ENCODE results near the gene PLCH2.

Gene PLCH2

DNA sequence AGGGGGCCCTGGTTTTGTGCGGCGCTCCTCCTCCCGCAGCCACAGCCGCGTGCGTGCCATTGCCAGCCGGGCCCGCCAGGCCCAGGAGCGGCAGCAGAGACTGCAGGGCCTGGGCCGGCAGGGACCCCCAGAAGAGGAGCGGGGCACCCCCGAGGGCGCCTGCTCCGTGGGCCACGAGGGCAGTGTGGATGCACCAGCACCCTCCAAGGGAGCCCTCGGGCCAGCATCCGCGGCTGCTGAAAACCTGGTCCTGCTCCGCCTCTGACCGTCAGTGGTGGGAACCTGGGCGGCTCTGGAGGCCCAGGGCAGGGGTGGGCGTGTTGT is 28.8 kb downstream of the PLCH2 start:
- no peaks in the 10 kb centered on the region for H3K9me2 ChIP-seq (replicated peaks; ENCODE audit: low read depth, low read length)
- TF ChIP-seq, protein P1, sequence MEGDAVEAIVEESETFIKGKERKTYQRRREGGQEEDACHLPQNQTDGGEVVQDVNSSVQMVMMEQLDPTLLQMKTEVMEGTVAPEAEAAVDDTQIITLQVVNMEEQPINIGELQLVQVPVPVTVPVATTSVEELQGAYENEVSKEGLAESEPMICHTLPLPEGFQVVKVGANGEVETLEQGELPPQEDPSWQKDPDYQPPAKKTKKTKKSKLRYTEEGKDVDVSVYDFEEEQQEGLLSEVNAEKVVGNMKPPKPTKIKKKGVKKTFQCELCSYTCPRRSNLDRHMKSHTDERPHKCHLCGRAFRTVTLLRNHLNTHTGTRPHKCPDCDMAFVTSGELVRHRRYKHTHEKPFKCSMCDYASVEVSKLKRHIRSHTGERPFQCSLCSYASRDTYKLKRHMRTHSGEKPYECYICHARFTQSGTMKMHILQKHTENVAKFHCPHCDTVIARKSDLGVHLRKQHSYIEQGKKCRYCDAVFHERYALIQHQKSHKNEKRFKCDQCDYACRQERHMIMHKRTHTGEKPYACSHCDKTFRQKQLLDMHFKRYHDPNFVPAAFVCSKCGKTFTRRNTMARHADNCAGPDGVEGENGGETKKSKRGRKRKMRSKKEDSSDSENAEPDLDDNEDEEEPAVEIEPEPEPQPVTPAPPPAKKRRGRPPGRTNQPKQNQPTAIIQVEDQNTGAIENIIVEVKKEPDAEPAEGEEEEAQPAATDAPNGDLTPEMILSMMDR (conservative IDR thresholded peaks at IDR 0.05; ENCODE audit: low read length) = no peak
- TF ChIP-seq EZH2phosphoT487 (IDR thresholded peaks at IDR 0.05; ENCODE audit: borderline replicate concordance) = no peak
- H3K4me1 ChIP-seq (ENCODE audit: insufficient read depth, low read length, poor library complexity, severe bottlenecking) = peaks cover 13% of the 10 kb centered on the region

DNA sequence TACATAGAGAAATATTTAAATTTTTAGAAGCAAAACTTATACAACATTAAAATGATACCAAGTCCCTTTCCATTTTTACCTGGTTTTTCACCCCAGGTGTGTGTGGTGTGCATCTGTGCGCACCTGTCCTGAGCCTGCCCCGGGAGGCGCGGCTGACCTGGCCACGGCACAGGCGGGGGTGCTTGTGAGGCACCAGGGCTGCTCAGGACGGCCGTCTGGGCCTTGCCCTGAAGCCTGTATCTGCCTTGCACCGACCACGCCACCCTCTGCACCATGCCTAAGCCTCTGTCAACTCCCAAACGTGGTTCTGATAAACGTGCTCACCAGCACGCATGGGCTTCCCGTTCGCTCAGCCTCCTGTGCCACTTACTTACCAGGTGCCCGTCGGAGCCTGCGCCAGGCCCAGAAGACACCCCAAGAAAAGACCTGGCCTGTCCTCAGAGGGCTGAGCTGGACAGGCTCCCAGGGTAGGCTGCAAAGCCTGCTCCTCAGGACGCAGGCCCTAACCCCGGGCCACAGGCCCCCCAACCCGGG is 29.4 kb downstream of the PLCH2 start:
- TF ChIP-seq, protein P1 (conservative IDR thresholded peaks at IDR 0.05; ENCODE audit: low read length) = no peak
- TF ChIP-seq EZH2phosphoT487 (IDR thresholded peaks at IDR 0.05; ENCODE audit: borderline replicate concordance) = no peak
- Histone ChIP-seq H3K9me3 (ENCODE audit: insufficient read depth, low read depth, low read length) (no peaks in the 10 kb centered on the region), H3K27me3 (ENCODE audit: insufficient read depth, low read length, poor library complexity, severe bottlenecking) (no peaks in the 10 kb centered on the region), H3K4me3 (ENCODE audit: low read length, poor library complexity, severe bottlenecking) (no peak overlapping the region), H3K4me2 (ENCODE audit: low read depth, low read length, poor library complexity, severe bottlenecking) (no peak overlapping the region), H3K9ac (ENCODE audit: low read depth, low read length, poor library complexity, severe bottlenecking) (no peak overlapping the region), H3K36me3 (ENCODE audit: insufficient read depth, low read length) (peaks cover 15% of the 10 kb centered on the region; the same call in 1 of the 2 replicates), H3K4me1 (ENCODE audit: insufficient read depth, low read length, poor library complexity, severe bottlenecking) (peaks cover 7% of the 10 kb centered on the region), H3K9me2 (replicated peaks; ENCODE audit: low read depth, low read length) (no peaks in the 10 kb centered on the region), H3F3A (ENCODE audit: low read depth) (no peaks in the 10 kb centered on the region), H2AFZ (ENCODE audit: low read length) (no peak overlapping the region), H4K20me1 (ENCODE audit: insufficient read depth, low read length, poor library complexity, severe bottlenecking) (no peaks in the 10 kb centered on the region), H3K79me2 (ENCODE audit: insufficient read depth, low read length) (no peaks in the 10 kb centered on the region)

More for the DNA sequence above, 28.8 kb downstream of the PLCH2 start:
- Histone ChIP-seq H3K9me3 (ENCODE audit: insufficient read depth, low read depth, low read length) (no peaks in the 10 kb centered on the region), H3K4me3 (ENCODE audit: low read length, poor library complexity, severe bottlenecking) (no peak overlapping the region), H3K4me2 (ENCODE audit: low read depth, low read length, poor library complexity, severe bottlenecking) (no peak overlapping the region), H3K79me2 (ENCODE audit: insufficient read depth, low read length) (no peaks in the 10 kb centered on the region), H4K20me1 (ENCODE audit: insufficient read depth, low read length, poor library complexity, severe bottlenecking) (no peaks in the 10 kb centered on the region), H3K27me3 (ENCODE audit: insufficient read depth, low read length, poor library complexity, severe bottlenecking) (no peaks in the 10 kb centered on the region), H2AFZ (ENCODE audit: low read length) (no peak overlapping the region), H3K36me3 (ENCODE audit: insufficient read depth, low read length) (peaks cover 10% of the 10 kb centered on the region; the same call in 1 of the 2 replicates), H3K9ac (ENCODE audit: low read depth, low read length, poor library complexity, severe bottlenecking) (no peak overlapping the region), H3F3A (ENCODE audit: low read depth) (no peaks in the 10 kb centered on the region)

DNA sequence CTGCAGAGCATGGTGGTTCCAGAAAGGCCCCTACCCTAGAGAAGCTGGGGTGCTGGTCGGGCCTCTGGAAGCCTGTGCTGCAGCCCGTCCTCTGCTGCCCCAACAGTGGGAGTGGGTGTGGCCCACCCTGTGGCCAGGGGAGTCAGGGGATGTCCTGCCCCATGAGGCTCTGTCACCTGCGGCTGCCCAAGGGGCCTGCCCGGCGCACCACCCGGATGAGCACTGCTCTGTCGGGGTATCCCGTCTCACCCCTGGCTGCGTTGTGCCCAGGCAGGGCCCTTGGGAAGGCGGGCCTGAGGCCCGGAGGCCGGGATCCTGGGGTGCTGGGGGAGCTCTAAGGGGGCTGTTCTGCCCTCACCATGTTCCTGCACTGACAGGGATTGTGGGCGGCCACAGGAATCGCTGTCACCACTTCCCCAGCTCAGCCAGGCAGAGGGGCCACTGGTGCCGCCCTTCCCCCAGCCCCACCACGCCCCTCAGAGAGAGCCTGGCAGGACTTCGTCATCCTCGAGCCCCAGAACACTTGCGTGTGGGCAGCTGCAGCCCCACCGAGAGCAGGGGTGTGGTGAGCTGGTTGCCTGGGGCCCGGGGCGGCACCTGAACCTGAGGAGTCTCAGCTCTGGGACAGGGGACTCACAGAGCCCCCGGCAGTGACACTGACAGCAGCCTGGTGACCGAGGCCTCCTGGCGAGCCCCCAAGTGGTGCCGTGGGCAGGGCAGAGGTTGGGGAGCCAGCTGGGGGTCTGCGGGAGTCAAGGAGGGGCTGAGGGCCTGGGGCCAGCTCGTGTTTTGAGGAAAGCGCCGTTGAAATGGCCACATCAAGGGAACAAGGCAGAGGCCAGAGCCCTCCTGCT is 30.1 kb downstream of the PLCH2 start:
- Histone ChIP-seq H3K4me3 (ENCODE audit: low read length, poor library complexity, severe bottlenecking) (no peak overlapping the region), H3K9me2 (replicated peaks; ENCODE audit: low read depth, low read length) (no peaks in the 10 kb centered on the region), H2AFZ (ENCODE audit: low read length) (no peak overlapping the region), H3K36me3 (ENCODE audit: insufficient read depth, low read length) (peaks cover 22% of the 10 kb centered on the region; the same call in 1 of the 2 replicates), H3K79me2 (ENCODE audit: insufficient read depth, low read length) (no peaks in the 10 kb centered on the region), H3K27me3 (ENCODE audit: insufficient read depth, low read length, poor library complexity, severe bottlenecking) (no peaks in the 10 kb centered on the region), H3F3A (ENCODE audit: low read depth) (no peaks in the 10 kb centered on the region), H3K9ac (ENCODE audit: low read depth, low read length, poor library complexity, severe bottlenecking) (no peak overlapping the region), H3K4me1 (ENCODE audit: insufficient read depth, low read length, poor library complexity, severe bottlenecking) (peaks cover under 1% of the 10 kb centered on the region), H3K4me2 (ENCODE audit: low read depth, low read length, poor library complexity, severe bottlenecking) (no peak overlapping the region), H3K9me3 (ENCODE audit: insufficient read depth, low read depth, low read length) (no peaks in the 10 kb centered on the region), H4K20me1 (ENCODE audit: insufficient read depth, low read length, poor library complexity, severe bottlenecking) (no peaks in the 10 kb centered on the region)
- TF ChIP-seq, protein P1 (conservative IDR thresholded peaks at IDR 0.05; ENCODE audit: low read length) = no peak
- no peak for TF ChIP-seq EZH2phosphoT487 (IDR thresholded peaks at IDR 0.05; ENCODE audit: borderline replicate concordance)
